Measurements from ENCODE around the gene CHCHD3.

DNA sequence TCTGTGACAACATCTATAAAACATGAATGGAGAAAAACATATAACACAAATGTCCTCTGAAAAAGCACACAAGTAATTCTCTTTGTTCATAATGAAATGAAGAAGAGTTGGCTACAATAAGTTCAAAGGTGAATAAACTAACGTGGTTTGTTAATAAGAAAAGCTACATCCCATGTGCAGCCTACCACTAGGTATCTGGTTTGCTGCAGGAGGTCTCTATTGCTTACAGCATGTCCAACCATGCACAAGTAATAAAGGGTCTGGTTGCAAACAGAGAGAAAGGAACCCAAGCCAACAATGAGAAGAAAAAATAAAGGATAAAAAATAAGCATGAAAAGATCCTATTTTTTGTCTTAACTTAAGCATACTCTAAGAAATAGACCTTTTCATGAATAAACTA, 139.2 kb downstream of the CHCHD3 start:
- TF ChIP-seq CTCF (IDR thresholded peaks at IDR 0.05) (no peak), POLR2A (IDR thresholded peaks at IDR 0.05) (no peak), POLR2AphosphoS5 (IDR thresholded peaks at IDR 0.05; ENCODE audit: insufficient read depth in 1 of 2, low read depth in 1 of 2) (no peak)

Measured in vagina (tissue), 2 donors.